CD4-positive, alpha-beta T cell treated with Interleukin-4 for 1 hour (primary cell): ENCODE results near the gene KIFC3.
A peak's percentile ranks its signal among the peaks of the same experiment; 100 is the strongest.
"Not testable (repeated sequence)": the region's sequence is repeated elsewhere in the genome, so short reads cannot be mapped to it uniquely, and the experiment has no call there.

Experiments
- DNase-seq, 2 donors: peaks; one replicate each; pipeline ENCODE4 v3.0.0-alpha.2; 2020 to 2022

Gene KIFC3, protein sequence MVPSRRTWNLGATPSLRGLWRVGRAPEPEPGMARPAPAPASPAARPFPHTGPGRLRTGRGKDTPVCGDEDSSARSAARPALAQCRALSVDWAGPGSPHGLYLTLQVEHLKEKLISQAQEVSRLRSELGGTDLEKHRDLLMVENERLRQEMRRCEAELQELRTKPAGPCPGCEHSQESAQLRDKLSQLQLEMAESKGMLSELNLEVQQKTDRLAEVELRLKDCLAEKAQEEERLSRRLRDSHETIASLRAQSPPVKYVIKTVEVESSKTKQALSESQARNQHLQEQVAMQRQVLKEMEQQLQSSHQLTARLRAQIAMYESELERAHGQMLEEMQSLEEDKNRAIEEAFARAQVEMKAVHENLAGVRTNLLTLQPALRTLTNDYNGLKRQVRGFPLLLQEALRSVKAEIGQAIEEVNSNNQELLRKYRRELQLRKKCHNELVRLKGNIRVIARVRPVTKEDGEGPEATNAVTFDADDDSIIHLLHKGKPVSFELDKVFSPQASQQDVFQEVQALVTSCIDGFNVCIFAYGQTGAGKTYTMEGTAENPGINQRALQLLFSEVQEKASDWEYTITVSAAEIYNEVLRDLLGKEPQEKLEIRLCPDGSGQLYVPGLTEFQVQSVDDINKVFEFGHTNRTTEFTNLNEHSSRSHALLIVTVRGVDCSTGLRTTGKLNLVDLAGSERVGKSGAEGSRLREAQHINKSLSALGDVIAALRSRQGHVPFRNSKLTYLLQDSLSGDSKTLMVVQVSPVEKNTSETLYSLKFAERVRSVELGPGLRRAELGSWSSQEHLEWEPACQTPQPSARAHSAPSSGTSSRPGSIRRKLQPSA

DNA sequence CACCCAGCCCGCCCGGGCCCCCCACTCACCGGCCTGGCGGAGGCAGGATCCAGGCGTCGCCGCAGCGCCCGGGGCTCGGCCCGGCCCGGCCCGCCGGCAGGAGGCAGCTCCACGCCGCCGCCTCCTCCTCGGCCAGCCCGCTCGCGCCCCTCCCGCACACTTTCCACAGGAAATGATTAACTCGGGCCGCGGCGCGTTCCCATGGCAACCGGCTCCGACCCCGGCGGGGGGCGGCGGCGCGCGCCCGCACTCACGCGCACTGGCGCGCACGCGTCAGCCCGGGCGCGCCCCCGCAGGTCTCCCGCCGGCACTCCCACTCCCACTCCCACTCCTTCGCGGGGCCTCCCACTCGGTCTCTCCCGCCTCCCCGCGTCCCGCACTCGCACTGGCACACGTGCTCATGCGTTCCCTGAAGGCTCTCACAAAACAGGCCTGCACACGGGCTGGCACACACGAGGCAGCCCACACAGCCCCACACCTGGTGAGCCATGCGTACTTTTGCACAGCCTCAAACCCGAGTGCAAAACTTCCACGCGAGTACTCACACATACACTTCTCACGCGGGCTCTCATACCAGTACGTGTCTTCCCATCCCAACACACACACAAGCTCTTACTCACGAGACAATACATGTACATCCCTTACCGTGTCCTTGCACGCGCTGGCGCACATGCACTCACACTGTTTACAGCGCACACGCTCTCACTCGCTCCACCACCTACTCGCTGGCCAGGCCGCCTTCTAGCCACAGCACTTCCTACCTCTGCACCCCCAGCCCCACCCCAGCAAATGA is at the start of gene KIFC3:
Gene KIFC3, minus strand, starts transcription at position 151 of the 793 bp plus-strand sequence. CDS start 4,248 bp downstream, outside the sequence.
- peak; percentile 75 to 77 for DNase-seq

DNA sequence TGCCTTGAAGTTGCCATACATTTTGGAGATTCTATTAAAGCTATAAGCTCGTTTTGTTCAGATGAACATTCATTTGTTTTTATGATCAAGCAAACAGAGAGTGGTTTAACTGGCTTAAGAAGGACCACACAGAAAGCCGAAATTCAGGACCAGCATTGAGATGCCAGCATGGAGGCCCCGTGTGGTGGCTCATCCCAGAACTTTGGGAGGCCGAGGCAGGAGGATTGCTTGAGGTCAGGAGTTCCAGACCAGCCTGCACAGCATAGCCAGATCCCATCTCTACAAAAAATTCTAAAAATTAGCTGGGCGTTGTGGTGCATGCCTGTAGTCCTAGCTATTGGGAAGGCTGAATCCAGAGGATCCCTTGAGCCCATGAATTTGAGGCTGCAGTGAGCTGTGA is 45.9 kb upstream of the KIFC3 start:
- DNase-seq: no peak

DNA sequence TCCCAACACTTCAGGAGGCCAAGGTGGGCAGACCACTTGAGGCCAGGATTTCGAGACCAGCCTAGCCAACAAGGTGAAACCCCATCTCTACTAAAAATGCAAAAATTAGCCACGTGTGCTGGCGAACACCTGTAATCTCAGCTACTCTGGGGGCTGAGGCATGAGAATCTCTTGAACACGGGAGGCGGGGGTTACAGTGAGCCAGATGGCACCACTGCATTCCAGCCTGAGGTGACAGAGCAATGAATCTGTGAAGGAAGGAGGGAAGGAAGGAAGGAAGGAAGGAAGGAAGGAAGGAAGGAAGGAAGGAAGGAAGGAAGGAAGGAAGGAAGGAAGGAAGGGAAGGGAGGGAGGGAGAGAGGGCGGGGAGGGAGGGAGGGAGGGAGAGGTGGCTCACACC is 44.6 kb upstream of the KIFC3 start:
- not testable (repeated sequence) for DNase-seq

DNA sequence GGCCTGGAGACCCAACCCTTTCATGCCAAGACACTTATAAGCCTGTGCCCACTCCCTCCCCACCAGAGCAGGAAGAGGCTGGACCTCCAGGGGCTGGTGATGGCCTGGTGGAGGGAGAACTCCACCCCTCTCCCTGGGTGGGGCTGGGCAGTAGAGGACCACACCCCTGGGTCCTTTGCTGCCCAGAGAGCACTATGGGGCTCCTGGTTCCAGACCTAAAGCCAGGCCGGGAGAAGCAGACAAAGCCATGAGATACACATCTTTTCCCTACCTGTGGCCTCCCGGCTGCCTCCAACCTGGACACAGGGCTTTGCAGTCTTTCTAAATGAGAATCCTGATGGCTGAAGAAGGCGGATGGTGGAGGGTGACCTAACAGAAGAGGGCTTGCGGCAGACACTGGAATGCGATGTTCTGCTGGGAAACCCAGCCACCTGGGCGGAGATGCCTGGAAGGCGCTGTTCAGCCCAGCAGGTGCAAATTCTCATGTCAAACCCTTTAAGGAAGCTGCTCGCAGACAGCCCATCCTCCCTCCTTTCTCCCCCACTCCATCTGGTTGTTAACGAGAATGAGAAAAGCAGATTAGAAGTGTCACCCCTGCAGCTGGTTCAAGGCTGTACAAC is 43.9 kb upstream of the KIFC3 start:
- no peak for DNase-seq

DNA sequence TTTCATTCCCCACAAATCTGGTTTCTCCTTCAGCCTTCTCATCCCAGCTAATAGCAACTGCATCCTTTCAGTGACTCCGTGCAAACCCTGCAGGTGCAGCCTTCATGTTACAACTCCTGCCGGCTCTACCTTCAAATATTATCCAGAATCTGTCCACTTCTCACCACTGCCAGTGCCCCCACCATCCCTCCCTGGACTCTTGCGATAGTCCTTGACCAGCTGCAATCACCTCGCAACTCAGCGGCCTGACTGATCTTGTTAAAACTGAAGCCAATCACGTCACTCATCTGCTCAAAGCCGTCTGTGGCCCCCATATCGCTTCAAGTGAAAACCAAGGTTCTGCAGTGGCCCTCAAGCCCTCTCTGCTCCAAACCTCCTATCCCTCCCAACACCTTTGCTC is 42.8 kb upstream of the KIFC3 start:
- no peak for DNase-seq

- DNase-seq: no peak
These were observed 42.2 kb upstream of the KIFC3 start for GRCh38 chr16:57844416-57845030.

GRCh38 chr16:57843400-57843799 is 41.1 kb upstream of the KIFC3 start:
- DNase-seq: no peak

DNA sequence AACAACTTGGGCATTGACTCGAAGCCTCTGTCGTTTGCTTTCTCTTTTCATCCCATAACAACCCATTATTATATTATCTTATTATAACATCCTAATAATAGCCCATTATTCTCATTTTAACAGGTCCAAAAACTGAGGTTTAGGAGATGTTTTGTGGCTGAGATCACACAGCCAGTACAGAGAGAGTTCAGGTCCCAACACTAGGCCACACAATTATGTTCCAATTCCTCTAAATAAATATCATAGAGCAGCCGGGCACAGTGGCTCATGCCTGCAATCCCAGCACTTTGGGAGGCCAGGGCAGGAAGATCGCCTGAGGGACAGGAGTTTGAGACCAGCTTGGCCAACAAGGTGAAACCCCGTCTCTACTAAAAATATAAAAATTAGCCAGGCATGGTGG is 40.3 kb upstream of the KIFC3 start:
- no peak for DNase-seq

DNA sequence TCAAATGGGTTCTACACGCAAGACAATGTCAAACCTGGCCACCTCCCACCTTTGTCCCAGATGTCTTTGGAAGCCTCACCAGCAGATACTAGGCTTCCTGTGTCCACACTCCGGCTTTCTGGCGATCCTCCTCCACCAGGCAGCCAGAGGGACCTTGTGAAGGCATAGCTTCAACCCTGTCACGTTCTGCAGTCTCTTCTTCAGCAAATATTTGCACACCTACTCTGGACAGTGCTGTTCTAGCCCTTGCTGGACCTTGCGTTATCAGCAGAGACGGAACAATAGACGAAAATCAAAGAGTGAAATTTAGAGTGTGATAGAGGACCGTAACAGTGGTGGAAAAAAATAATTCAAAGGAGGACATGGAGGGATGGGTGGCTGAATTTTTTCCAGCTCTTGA is 38.5 kb upstream of the KIFC3 start:
- DNase-seq: no peak

- no peak for DNase-seq
These were observed 35.9 kb upstream of the KIFC3 start for GRCh38 chr16:57838161-57838560.

DNA sequence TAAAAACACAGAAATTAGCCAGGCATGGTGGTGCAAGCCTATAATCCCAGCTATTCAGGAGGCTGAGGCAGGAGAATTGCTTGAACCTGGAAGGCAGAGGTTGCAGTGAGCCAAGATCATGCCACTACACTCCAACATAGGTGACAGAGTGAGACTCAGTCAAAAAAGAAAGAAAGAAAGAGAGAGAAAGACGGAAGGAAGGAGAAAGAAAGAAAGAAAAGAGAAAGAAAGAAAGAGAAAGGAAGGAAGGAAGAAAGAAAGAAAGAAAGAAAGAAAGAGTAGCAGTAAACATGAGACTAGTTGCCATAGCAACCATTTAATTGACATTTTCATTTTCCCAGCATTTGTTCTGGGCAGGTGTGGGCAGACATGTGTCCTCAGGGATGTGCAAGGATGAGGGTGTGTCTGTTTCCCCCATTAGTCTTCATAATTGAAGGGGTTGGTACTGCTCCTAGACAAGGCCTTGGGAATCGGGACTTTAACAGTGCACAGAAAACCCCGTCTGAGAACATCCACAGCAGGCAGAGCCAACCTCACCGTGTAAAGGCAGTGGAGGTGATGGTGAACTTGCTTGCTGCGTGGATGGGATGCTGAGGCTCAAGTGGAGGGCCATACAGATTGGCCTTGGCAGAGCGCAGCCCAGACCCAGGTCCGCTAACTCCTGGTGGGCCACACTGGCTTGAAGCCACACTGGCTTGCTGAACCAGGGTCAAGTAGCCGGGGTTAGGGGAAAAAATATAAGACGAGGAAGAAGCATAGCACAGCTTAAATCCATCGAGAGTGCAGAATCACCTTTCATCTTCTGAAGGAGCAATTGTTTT is 35.2 kb upstream of the KIFC3 start:
- no peak for DNase-seq

DNA sequence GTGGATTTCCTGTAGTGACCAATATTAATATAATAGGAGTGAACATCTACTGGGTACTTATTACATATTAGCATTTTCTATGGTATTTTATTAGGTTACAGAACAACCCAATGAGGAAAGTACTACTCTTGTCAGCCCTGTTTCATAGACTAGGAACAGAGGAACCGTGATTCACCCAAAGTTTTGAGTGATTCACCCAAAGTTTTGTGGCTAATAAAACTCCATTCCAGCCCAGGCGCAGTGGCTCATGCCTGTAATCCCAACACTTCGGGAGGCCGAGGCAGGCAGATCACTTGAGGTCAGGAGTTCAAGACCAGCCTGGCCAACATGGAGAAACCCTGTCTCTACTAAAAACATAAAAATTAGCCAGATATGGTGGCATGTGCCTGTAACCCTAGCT is 33.1 kb upstream of the KIFC3 start:
- DNase-seq: not testable (repeated sequence)

DNA sequence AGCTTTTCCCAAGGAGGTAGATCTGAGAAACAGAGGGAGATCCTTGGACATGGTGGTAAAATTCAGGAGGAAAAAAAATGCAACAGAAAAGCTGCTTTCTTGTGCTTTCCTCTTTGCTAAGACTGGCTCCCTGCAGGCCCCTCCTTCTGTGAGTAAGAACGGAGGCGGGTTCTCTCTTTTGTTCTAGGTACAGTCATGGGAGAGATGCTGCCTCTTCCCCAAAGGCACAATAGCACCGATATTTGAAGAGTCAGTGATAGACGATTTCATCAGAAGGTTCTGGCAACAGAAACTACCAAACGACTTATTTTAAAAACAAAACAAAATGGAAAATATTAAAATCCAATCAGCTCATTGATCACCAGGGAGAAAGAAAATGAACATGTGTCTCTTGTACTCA is 32.6 kb upstream of the KIFC3 start:
- DNase-seq: no peak

GRCh38 chr16:57830890-57831484 is 28.7 kb upstream of the KIFC3 start:
- no peak for DNase-seq

DNA sequence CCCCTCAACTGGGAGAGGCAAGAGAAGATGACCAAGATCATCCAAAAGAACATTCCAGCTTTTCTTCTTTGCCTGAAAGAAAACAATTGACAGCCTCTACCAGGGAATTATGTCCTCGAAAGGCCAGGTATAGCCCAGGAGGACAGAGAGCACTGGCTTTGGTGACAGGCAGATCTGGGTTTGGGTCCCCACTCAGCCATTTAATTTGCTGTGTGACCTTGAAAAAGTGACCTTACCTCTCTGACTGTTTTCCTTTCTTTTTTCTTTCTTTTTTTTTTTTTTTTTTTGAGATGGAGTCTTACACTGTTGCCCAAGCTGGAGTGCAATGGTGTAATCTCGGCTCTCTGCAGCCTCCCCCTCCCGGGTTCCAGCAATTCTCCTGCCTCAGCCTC is 27.7 kb upstream of the KIFC3 start:
- no peak for DNase-seq

GRCh38 chr16:57828272-57829161 is 26.2 kb upstream of the KIFC3 start:
- DNase-seq: no peak

GRCh38 chr16:57826706-57827625 is 24.7 kb upstream of the KIFC3 start:
- DNase-seq: no peak

- DNase-seq: no peak
These were observed 23.8 kb upstream of the KIFC3 start for GRCh38 chr16:57826052-57826451.
